Loucy (cell line): Measurements from ENCODE around the gene PCOLCE2.
A peak's percentile ranks its signal among the peaks of the same experiment; 100 is the strongest.
"Not testable (repeated sequence)": the region's sequence is repeated elsewhere in the genome, so short reads cannot be mapped to it uniquely, and the experiment has no call there.

Experiments used
- H2AFZ ChIP-seq: fragments of 200-600 bp; sonication (generic); 2 replicates; pipeline ENCODE4 v1.6.0; 2016; ENCODE audit warnings: antibody characterized with exemption, mild to moderate bottlenecking, low read length, moderate library complexity
- H3F3A ChIP-seq: fragments of 200-600 bp; 2 replicates; pipeline ENCODE4 v1.6.0; 2016; ENCODE audit warnings: antibody characterized with exemption, low read depth, mild to moderate bottlenecking
- H3K27me3 ChIP-seq: fragments of 200-600 bp; sonication (generic); 2 replicates; pipeline ENCODE4 v1.6.1; 2014; ENCODE audit warnings: low read length, mild to moderate bottlenecking; ENCODE audit not compliant: insufficient read depth, poor library complexity, severe bottlenecking
- H3K36me3 ChIP-seq: fragments of 200-600 bp; sonication (generic); 2 replicates; pipeline ENCODE4 v1.6.1; 2016; ENCODE audit warnings: low read length; ENCODE audit not compliant: insufficient read depth
- H3K4me1 ChIP-seq: fragments of 200-600 bp; sonication (generic); 2 replicates; pipeline ENCODE4 v1.5.1; 2014; ENCODE audit warnings: low read length, mild to moderate bottlenecking; ENCODE audit not compliant: insufficient read depth, poor library complexity, severe bottlenecking
- H3K4me2 ChIP-seq: fragments of 200-600 bp; sonication (generic); 2 replicates; pipeline ENCODE4 v1.6.0; 2014; ENCODE audit warnings: antibody characterized with exemption, low read length, low read depth, mild to moderate bottlenecking; ENCODE audit not compliant: poor library complexity, severe bottlenecking
- H3K4me3 ChIP-seq: fragments of 200-600 bp; sonication (generic); 2 replicates; pipeline ENCODE4 v1.5.1; 2014; ENCODE audit warnings: low read length, mild to moderate bottlenecking, mixed read lengths; ENCODE audit not compliant: poor library complexity, severe bottlenecking
- H3K79me2 ChIP-seq: fragments of 200-600 bp; sonication (generic); 2 replicates; pipeline ENCODE4 v1.6.1; 2014; ENCODE audit warnings: low read length; ENCODE audit not compliant: insufficient read depth
- H3K9ac ChIP-seq: fragments of 200-600 bp; sonication (generic); 2 replicates; pipeline ENCODE4 v1.6.0; 2014; ENCODE audit warnings: mild to moderate bottlenecking, low read depth, low read length, moderate library complexity; ENCODE audit not compliant: poor library complexity, severe bottlenecking
- H3K9me2 ChIP-seq: fragments of 200-600 bp; sonication (generic); replicated peaks from 2 replicates; pipeline ENCODE4 v1.6.1; 2016; ENCODE audit warnings: low read depth, low read length, mixed read lengths
- H3K9me3 ChIP-seq: fragments of 200-600 bp; sonication (generic); 2 replicates; pipeline ENCODE4 v1.6.1; 2014; ENCODE audit warnings: mild to moderate bottlenecking, antibody characterized with exemption, low read length, low read depth; ENCODE audit not compliant: insufficient read depth
- H4K20me1 ChIP-seq: fragments of 200-600 bp; sonication (generic); 2 replicates; pipeline ENCODE4 v1.6.0; 2014; ENCODE audit warnings: antibody characterized with exemption, low read length, mild to moderate bottlenecking; ENCODE audit not compliant: insufficient read depth, poor library complexity, severe bottlenecking
- EZH2phosphoT487 ChIP-seq: fragments of 200-600 bp; IDR thresholded peaks from 2 replicates; pipeline ENCODE4 v1.6.1; 2018; ENCODE audit warnings: antibody characterized with exemption, mild to moderate bottlenecking, moderate library complexity, borderline replicate concordance
- TF ChIP-seq, protein P1 (sequence below): fragments of 200-600 bp; sonication (generic); conservative IDR thresholded peaks from 2 replicates; pipeline ENCODE4 v1.5.1; 2014; ENCODE audit warnings: mild to moderate bottlenecking, antibody characterized with exemption, low read length

The PCOLCE2 gene

DNA sequence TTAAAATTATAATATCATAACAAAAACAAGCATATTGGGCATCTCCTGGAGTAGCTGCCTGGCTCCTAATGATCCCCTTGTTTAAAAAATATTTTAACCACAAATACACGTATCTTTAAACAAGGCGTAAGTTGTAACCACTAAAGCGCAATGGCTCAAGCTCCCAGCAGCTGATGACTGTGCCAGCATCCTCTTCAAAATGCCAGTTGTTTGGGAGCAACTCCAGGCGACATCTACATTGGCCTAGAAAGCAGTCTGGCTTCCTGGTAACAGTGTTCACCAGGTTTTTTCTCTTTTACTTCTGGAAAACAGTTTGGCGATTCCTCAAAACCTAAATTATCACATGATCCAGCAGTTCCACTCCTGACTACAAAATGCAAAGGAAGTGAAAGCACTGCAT is 13.8 kb downstream of the PCOLCE2 start:
- Histone ChIP-seq H3F3A (no peaks in the 10 kb centered on the region), H3K36me3 (no peaks in the 10 kb centered on the region), H3K79me2 (no peaks in the 10 kb centered on the region), H3K9ac (no peak overlapping the region), H3K27me3 (no peaks in the 10 kb centered on the region), H3K9me3 (no peaks in the 10 kb centered on the region), H2AFZ (no peak overlapping the region), H3K4me1 (no peaks in the 10 kb centered on the region), H3K9me2 (no peaks in the 10 kb centered on the region), H3K4me2 (no peak overlapping the region), H3K4me3 (no peak overlapping the region), H4K20me1 (no peaks in the 10 kb centered on the region)
- TF ChIP-seq, protein P1, sequence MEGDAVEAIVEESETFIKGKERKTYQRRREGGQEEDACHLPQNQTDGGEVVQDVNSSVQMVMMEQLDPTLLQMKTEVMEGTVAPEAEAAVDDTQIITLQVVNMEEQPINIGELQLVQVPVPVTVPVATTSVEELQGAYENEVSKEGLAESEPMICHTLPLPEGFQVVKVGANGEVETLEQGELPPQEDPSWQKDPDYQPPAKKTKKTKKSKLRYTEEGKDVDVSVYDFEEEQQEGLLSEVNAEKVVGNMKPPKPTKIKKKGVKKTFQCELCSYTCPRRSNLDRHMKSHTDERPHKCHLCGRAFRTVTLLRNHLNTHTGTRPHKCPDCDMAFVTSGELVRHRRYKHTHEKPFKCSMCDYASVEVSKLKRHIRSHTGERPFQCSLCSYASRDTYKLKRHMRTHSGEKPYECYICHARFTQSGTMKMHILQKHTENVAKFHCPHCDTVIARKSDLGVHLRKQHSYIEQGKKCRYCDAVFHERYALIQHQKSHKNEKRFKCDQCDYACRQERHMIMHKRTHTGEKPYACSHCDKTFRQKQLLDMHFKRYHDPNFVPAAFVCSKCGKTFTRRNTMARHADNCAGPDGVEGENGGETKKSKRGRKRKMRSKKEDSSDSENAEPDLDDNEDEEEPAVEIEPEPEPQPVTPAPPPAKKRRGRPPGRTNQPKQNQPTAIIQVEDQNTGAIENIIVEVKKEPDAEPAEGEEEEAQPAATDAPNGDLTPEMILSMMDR: no peak
- TF ChIP-seq EZH2phosphoT487: no peak

DNA sequence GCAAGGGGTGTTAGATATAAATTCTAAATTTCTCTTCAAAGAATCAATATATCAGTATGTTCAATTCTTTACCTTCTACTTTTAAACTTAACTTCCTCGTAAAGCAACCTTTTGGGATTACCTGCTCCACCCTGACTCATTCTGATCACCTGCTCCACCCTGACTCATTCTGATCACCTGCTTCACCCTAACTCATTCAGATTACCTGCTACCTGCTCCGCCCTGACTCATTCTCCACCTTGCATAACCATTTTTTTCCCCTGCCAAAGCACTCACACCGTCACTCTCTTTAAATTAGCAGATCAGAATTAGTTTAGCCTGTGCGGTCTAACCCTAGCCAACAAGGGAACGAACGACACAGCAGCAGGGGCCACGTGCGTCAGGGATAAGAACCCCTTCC is 20.5 kb downstream of the PCOLCE2 start:
- H3K27me3 ChIP-seq, H4K20me1 ChIP-seq, H2AFZ ChIP-seq, H3K9ac ChIP-seq, H3K4me3 ChIP-seq, H3K4me1 ChIP-seq, H3K79me2 ChIP-seq, H3F3A ChIP-seq, H3K9me3 ChIP-seq, H3K9me2 ChIP-seq, H3K36me3 ChIP-seq, H3K4me2 ChIP-seq: not testable (repeated sequence)

DNA sequence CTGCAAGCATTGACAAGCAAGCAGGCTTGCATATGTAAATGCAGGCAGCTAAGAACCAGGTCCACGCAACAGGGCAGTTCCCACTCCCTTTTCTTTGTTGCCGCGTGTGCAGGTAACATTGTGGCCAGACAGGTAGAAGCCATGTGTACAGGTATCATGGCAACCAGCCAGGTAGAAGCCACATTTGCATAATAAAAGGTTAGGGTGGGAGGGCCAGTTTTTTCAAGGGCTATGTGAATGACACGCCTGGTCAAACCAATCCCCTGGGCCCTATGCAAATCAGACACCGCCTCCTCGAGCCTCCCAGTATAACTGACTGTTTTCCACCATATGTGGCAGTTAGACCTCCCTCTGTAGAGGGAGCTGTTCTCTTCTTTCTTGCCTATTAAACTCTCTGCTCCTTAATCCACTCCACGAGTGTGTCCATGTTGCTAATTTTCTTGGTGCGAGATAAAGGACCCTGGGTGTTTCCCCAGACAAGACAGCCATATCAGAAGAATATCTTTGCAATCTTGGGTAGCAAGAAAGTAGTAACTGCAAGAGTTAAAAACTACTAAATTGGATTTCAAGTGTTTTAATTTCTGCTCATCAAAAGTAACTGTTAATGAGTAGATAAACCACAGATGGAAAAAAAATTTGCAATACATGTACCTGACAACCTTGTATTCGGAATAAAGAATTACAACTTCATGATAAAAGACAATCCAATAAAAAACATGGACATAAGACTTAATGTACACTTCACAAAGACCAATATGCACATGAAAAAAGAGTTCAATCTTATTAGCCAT is 21.8 kb downstream of the PCOLCE2 start:
- Histone ChIP-seq H4K20me1 (no peaks in the 10 kb centered on the region), H3K9ac (no peak overlapping the region), H2AFZ (no peak overlapping the region), H3K9me3 (no peaks in the 10 kb centered on the region), H3K4me3 (no peak overlapping the region), H3F3A (no peaks in the 10 kb centered on the region), H3K36me3 (no peaks in the 10 kb centered on the region), H3K9me2 (no peaks in the 10 kb centered on the region), H3K4me2 (no peak overlapping the region), H3K79me2 (no peaks in the 10 kb centered on the region), H3K27me3 (no peaks in the 10 kb centered on the region), H3K4me1 (peaks cover 14% of the 10 kb centered on the region)
- no peak for TF ChIP-seq EZH2phosphoT487
- TF ChIP-seq, protein P1: peak; percentile 21; the same call in 1 of the 2 replicates
